Measurements from ENCODE around the gene CDK2AP2.

The CDK2AP2 gene

GRCh38 chr11:67504005-67504949 lies 3.7 kb downstream of the CDK2AP2 start:
- no peak for DNase-seq (ENCODE audit: low read depth in 1 of 2, low spot score in 1 of 2)

- DNase-seq (ENCODE audit: low read depth in 1 of 2, low spot score in 1 of 2) = no peak
Measured at GRCh38 chr11:67503119-67504004, 4.6 kb downstream of the CDK2AP2 start.

GRCh38 chr11:67502328-67502979 lies 5.5 kb downstream of the CDK2AP2 start:
- DNase-seq (ENCODE audit: low read depth in 1 of 2, low spot score in 1 of 2) = no peak

- no peak for DNase-seq (ENCODE audit: low read depth in 1 of 2, low spot score in 1 of 2)
Measured at GRCh38 chr11:67501854-67502253, 6.1 kb downstream of the CDK2AP2 start.

DNA sequence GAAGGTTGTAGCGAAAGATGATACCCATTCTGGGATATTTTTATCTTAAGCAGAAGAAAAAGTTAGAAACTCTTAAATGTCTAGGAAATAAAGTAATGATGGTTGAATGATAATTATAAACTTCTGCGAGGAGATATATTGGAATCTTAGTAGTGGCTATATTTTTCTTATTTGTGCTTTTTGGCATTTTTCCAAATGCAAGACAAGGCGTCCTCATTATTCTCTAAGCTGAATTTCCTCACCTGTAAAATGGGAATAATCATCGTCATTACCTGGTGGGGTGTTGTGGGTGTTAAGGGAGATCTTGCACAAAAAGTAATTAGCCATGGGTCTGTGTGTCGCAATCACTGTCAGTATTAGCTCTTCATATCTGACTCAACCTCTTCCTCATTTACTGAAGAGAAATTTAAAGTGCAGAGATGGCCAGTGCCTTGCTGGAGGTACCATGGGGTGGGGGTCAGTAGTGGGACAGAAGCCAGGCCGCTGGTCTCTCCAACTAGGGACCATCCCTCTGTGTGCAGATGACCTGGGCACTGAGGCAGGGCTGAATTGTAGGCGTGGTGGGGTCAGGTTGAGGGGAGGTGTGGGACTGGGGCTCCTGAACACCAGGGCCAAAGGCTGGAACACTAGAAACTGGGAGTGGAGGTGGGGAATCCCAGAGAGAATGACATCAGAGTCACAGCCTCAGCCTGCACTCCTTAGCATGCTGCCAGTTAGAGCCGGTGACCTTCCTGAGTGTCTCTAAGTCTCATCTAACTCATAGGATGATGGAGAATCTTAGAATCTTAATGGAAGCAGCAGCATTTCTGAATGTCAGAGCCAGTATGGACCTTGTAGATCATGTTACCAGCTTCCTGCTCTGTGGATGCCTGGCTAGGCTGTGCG lies 6.9 kb downstream of the CDK2AP2 start:
- DNase-seq (ENCODE audit: low read depth in 1 of 2, low spot score in 1 of 2) = no peak

DNA sequence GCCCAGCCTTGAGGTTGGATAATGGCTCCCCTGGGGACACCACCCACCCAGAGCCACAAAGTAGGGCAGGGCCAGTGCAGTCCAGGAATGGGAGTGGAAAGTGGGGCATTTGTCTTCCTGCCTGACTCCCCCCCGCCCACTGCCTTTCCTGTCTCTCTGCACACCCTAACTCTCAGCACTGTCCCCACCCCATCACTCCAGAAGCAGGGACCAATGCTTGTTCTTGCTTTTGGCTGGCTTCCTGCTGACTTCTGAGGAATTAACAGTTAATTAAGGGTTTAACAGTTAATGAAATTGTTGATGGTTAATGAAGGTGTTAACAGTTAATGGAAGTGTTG lies 7.5 kb downstream of the CDK2AP2 start:
- DNase-seq (ENCODE audit: low read depth in 1 of 2, low spot score in 1 of 2) = no peak

DNA sequence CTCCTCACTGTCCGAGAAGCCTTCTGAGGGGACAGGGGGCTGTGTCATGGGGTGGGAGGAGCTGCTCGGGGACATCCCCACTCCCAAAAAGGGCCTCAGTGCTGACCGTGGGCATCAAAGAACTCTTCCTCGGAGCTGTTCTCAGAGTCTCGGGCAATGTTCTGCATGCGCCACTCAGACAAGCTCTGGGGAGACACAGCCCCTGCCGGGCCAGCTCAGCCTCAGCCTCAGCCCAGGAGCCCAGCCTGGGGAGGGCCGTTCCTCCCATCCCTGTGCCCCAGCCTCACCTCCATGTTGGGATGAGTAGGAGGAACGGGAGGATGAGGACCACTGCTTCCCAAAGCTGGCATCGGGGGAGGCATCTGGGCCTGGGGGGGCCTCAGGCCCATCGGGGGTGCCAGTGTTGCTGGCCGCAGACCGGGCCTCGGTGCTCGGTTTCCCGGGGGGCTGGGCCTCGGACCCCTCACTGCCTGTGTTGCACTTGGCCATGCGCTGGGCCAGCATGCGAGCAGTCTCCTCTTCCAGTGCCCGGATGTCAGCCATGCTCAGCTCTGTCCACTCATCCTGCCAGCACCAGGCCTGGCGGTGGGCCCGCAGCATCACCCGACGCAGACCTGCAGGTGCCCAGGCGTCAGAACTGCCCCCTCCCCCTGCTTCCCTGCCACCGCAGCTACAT lies 8.0 kb downstream of the CDK2AP2 start:
- DNase-seq (ENCODE audit: low read depth in 1 of 2, low spot score in 1 of 2) = no peak

DNA sequence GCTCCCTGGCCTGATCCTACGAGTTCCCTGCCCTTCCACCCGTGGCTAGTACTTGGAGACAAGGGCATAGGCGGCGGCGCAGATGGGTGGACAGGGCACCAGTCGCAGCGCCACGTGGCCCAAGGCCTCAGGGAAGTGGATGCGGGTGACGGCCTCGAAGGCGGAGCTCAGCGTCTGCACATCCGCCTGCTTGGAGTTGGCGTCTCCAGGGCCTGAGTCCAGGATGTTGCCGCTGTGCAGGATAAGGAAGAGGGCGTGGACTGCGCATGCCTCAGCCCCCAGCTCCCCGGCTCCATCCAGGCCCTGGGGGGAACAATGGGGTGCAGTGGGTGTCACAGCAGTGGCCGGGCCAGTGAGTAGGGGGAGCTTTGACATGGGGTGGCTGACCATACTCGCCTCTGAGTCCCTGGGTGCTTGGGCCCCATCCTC lies 9.4 kb downstream of the CDK2AP2 start:
- no peak for DNase-seq (ENCODE audit: low read depth in 1 of 2, low spot score in 1 of 2)

- DNase-seq (ENCODE audit: low read depth in 1 of 2, low spot score in 1 of 2) = no peak
Measured at GRCh38 chr11:67497656-67498291, 10.2 kb downstream of the CDK2AP2 start.

DNA sequence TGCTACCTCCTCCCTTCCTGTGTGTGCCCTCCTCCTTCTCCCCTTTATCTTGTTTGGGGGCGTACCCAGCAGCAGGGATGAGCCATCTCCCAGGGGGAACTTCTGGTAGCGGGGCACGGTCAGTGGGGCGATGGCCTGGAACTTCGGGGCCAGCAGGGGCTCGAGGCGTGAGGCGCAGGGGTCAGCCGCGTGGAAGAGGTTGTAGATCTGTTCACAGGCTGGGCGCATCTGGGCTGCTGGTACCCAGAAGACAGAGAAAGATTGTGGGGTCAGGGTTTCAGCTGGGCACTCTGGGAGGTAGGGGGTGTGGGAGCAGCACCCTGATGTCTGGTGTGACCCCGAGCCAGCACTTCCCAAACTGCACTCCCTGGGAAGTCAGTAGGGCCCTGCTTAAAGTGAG lies 11.8 kb downstream of the CDK2AP2 start:
- no peak for DNase-seq (ENCODE audit: low read depth in 1 of 2, low spot score in 1 of 2)

- no peak for DNase-seq (ENCODE audit: low read depth in 1 of 2, low spot score in 1 of 2)
Measured at GRCh38 chr11:67495234-67496005, 12.5 kb downstream of the CDK2AP2 start.

GRCh38 chr11:67494371-67495233 lies 13.4 kb downstream of the CDK2AP2 start:
- DNase-seq (ENCODE audit: low read depth in 1 of 2, low spot score in 1 of 2) = no peak

- no peak for DNase-seq (ENCODE audit: low read depth in 1 of 2, low spot score in 1 of 2)
Measured at GRCh38 chr11:67493548-67494370, 14.2 kb downstream of the CDK2AP2 start.

GRCh38 chr11:67492801-67493547 lies 15.0 kb downstream of the CDK2AP2 start:
- no peak for DNase-seq (ENCODE audit: low read depth in 1 of 2, low spot score in 1 of 2)

GRCh38 chr11:67492069-67492727 lies 15.8 kb downstream of the CDK2AP2 start:
- no peak for DNase-seq (ENCODE audit: low read depth in 1 of 2, low spot score in 1 of 2)

Data from activated T-helper 1 cell treated with anti-CD3 and anti-CD28 coated beads, Interleukin-2, amount 50 U/mL, for 16 hours (primary cell).